IMR-90 (cell line): ENCODE measurements around the gene PSMD1. TPM values are rescaled to one million over a fixed set of nuclear protein-coding genes. Genes with fewer than 3 reads are reported as not detected.

Source experiments
- ATAC-seq: fragments of 200-7000 bp; cut with Tn5 transposase; 2 replicates; pipeline ENCODE4 v1.9.1; 2020; ENCODE audit warnings: low read depth, mild to moderate bottlenecking, moderate library complexity
- BruUV-seq: library from RNA; stranded (reverse); fragments of 400-500 nt; replicated peaks from 2 replicates; lab custom pipeline; 2021; lab: Mats Ljungman, UMichigan
- CTCF ChIA-PET: fragments of 300-600 bp; formaldehyde crosslinking; extraction: SDS; loops from one replicate; lab custom pipeline; 2021; ENCODE audit warnings: antibody characterized with exemption; lab: Yijun Ruan, JAX
- POLR2A ChIA-PET: fragments of 300-600 bp; sonication (Branson Sonifier 250); formaldehyde crosslinking; loops from one replicate; lab custom pipeline; 2022; ENCODE audit warnings: antibody characterized with exemption; ENCODE audit not compliant: unreplicated experiment; lab: Charles Lee
- DNase-seq: peaks from one replicate; pipeline ENCODE4 v3.0.0; 2013
- H2AFZ ChIP-seq: replicated peaks from 2 replicates; pipeline ENCODE3; 2013; ENCODE audit warnings: low read length, mild to moderate bottlenecking; ENCODE audit not compliant: poor library complexity
- H2AK5ac ChIP-seq: 2 replicates; pipeline ENCODE4 v1.6.1; 2013; ENCODE audit warnings: low read depth, low read length, inconsistent platforms
- H2AK9ac ChIP-seq: replicated peaks from 2 replicates; pipeline ENCODE3; 2013; ENCODE audit warnings: mild to moderate bottlenecking, low read depth, low read length, moderate library complexity; ENCODE audit not compliant: poor library complexity
- H2BK120ac ChIP-seq: 2 replicates; pipeline ENCODE4 v1.6.1; 2013; ENCODE audit warnings: low read depth, low read length, inconsistent platforms
- H2BK15ac ChIP-seq: 3 replicates; pipeline ENCODE4 v1.6.1; 2013; ENCODE audit warnings: low read depth, low read length, inconsistent platforms
- H2BK20ac ChIP-seq: 2 replicates; pipeline ENCODE4 v1.6.1; 2013; ENCODE audit warnings: low read depth, mild to moderate bottlenecking, inconsistent platforms, low read length, moderate library complexity
- H2BK5ac ChIP-seq: 2 replicates; pipeline ENCODE4 v1.6.1; 2013; ENCODE audit warnings: mild to moderate bottlenecking, low read depth, low read length, inconsistent platforms; ENCODE audit not compliant: poor library complexity, severe bottlenecking
- H3K14ac ChIP-seq: replicated peaks from 2 replicates; pipeline ENCODE4 v1.6.1; 2013; ENCODE audit warnings: low read depth, low read length, inconsistent platforms
- H3K18ac ChIP-seq: 2 replicates; pipeline ENCODE4 v1.6.1; 2013; ENCODE audit warnings: low read depth, low read length, control low read depth
- H3K23ac ChIP-seq: 2 replicates; pipeline ENCODE4 v1.6.1; 2013; ENCODE audit warnings: low read depth, low read length, inconsistent platforms
- H3K27ac ChIP-seq: 2 replicates; pipeline ENCODE4 v1.5.1; 2013; ENCODE audit warnings: mild to moderate bottlenecking, control low read depth, low read length; ENCODE audit not compliant: insufficient read depth
- H3K27me3 ChIP-seq: 2 replicates; pipeline ENCODE4 v1.6.1; 2013; ENCODE audit warnings: low read length; ENCODE audit not compliant: control insufficient read depth, insufficient read depth
- H3K36me3 ChIP-seq: 2 replicates; pipeline ENCODE4 v1.6.1; 2013; ENCODE audit warnings: low read length, mixed read lengths; ENCODE audit not compliant: control insufficient read depth, insufficient read depth
- H3K4ac ChIP-seq: 2 replicates; pipeline ENCODE4 v1.6.1; 2013; ENCODE audit warnings: low read depth, low read length, inconsistent platforms
- H3K4me1 ChIP-seq: 2 replicates; pipeline ENCODE4 v1.6.1; 2013; ENCODE audit warnings: low read length, mixed read lengths; ENCODE audit not compliant: control insufficient read depth, insufficient read depth
- H3K4me2 ChIP-seq: 2 replicates; pipeline ENCODE4 v1.6.1; 2013; ENCODE audit warnings: low read depth, mild to moderate bottlenecking, control low read depth, low read length, moderate library complexity
- H3K4me3 ChIP-seq: 2 replicates; pipeline ENCODE4 v1.5.1; 2013; ENCODE audit warnings: low read depth, mild to moderate bottlenecking, control low read depth, low read length, moderate library complexity; ENCODE audit not compliant: insufficient read depth
- H3K56ac ChIP-seq: 2 replicates; pipeline ENCODE4 v1.6.1; 2013; ENCODE audit warnings: low read length, inconsistent platforms; ENCODE audit not compliant: insufficient read depth; ENCODE audit errors: extremely low read depth
- H3K79me1 ChIP-seq, 2 experiments: 2 replicates each; pipeline ENCODE4 v1.6.1; 2013; ENCODE audit warnings: low read length in 2 of 2, inconsistent platforms in 1 of 2, low read depth in 1 of 2
- H3K9ac ChIP-seq: 2 replicates; pipeline ENCODE4 v1.6.1; 2013; ENCODE audit warnings: low read depth, low read length, control low read depth
- H3K9me1 ChIP-seq: 2 replicates; pipeline ENCODE4 v1.6.1; 2013; ENCODE audit warnings: low read length, inconsistent platforms; ENCODE audit not compliant: insufficient read depth
- H3K9me3 ChIP-seq: 2 replicates; pipeline ENCODE4 v1.6.1; 2013; ENCODE audit warnings: low read length; ENCODE audit not compliant: control insufficient read depth, insufficient read depth
- H4K20me1 ChIP-seq: 2 replicates; pipeline ENCODE4 v1.6.1; 2013; ENCODE audit warnings: low read length, inconsistent platforms; ENCODE audit not compliant: insufficient read depth
- H4K5ac ChIP-seq: 2 replicates; pipeline ENCODE4 v1.6.1; 2013; ENCODE audit warnings: mild to moderate bottlenecking, low read depth, low read length, control low read depth
- H4K8ac ChIP-seq, 2 experiments: 2 replicates each; pipeline ENCODE4 v1.6.1; 2013; ENCODE audit warnings: low read depth in 2 of 2, low read length in 2 of 2, control low read depth in 1 of 2, inconsistent platforms in 1 of 2
- H4K91ac ChIP-seq: 2 replicates; pipeline ENCODE4 v1.6.1; 2013; ENCODE audit warnings: low read depth, low read length, inconsistent platforms; ENCODE audit not compliant: insufficient read depth
- SMC3 ChIP-seq: fragments of 150-350 bp; IDR thresholded peaks from 2 replicates; pipeline ENCODE4 v1.6.1; 2016; ENCODE audit warnings: low read depth, mild to moderate bottlenecking, antibody characterized with exemption, low read length, moderate library complexity
- USF2 ChIP-seq: fragments of 150-350 bp; IDR thresholded peaks from 2 replicates; pipeline ENCODE4 v1.6.1; 2017; ENCODE audit warnings: mild to moderate bottlenecking, antibody characterized with exemption, low read length, low read depth
- WGBS, 2 experiments: methylation state at CpG; one replicate each; pipeline versions ENCODE4 v1.1.5 to v1.1.7; 2013; ENCODE audit warnings: missing lambda C conversion rate in 2 of 2; ENCODE audit not compliant: insufficient read length in 1 of 2; ENCODE audit errors: extremely low coverage in 2 of 2; 5-methylcytosine and 5-hydroxymethylcytosine counted together
- dilution Hi-C: fragments of 300-500 bp; cut with HindIII; formaldehyde crosslinking; loops from one replicate; pipeline ENCODE4 v1.14.3; 2018; ENCODE audit warnings: low sequenced_read_pairs; ENCODE audit not compliant: unreplicated experiment
- in situ Hi-C: fragments of 300-500 bp; cut with MboI; formaldehyde crosslinking; loops from 3 replicates; pipeline ENCODE4 v1.14.3; 2019; ENCODE audit warnings: low sequenced_read_pairs, inconsistent platforms, mixed read lengths
- intact Hi-C: fragments of 100-400 bp; cut with micrococcal nuclease; formaldehyde crosslinking; loops from 2 replicates; pipeline ENCODE4 v1.10.0; 2022
- polyA plus RNA-seq, 3 experiments: library from polyadenylated mRNA; depleted of rRNA; stranded (reverse); fragments of >200 nt; gene quantifications; 2 replicates each; pipeline ENCODE4 v1.2.3, GENCODE V29; 2012; ENCODE audit warnings: low replicate concordance in 1 of 3
- total RNA-seq: library from RNA; depleted of rRNA; stranded (reverse); fragments of >200 nt; gene quantifications from 2 replicates; pipeline ENCODE4 v1.2.3, GENCODE V29; 2012

Gene PSMD1
- total and polyA plus RNA-seq, 2 of the 4 experiments (the other 2 are of a cell fraction) = 89.8 to 181 TPM

- H3K27me3 ChIP-seq = no peaks in the 10 kb centered on the region
- in situ Hi-C loops (no loop called here), intact Hi-C loops (loop anchor here (2.0 kb wide), 1 partner anchor 25 kb away; no protein-coding TSS in a partner anchor), dilution Hi-C loops (no loop called here)
- H2AK9ac ChIP-seq = peak overlapping the region; percentile 80
- peak overlapping the region; percentile 97 to 98 for H4K8ac ChIP-seq
- peak overlapping the region; percentile 91 for H3K4me2 ChIP-seq
- H4K91ac ChIP-seq = peak overlapping the region; percentile 95
- peaks cover 4% of the 10 kb centered on the region; the same call in 1 of the 2 replicates for H4K20me1 ChIP-seq
- no peaks in the 10 kb centered on the region for H3K9me3 ChIP-seq
- peak overlapping the region; percentile 81 for H2AK5ac ChIP-seq
- WGBS, 2 experiments = 4% methylated on average over 3 of the region's 11 CpGs; no CpG with 5 or more reads in 1 of the 2 experiments
- H3K9ac ChIP-seq = peak overlapping the region; percentile 96
- ChIA-PET CTCF (no interaction called here), POLR2A (no interaction called here)
- H3K4me3 ChIP-seq = peak overlapping the region; percentile 95
- H3K14ac ChIP-seq = peak overlapping the region; percentile 98
- peak overlapping the region; percentile 97 for H3K4ac ChIP-seq
- ATAC-seq = no peak
- no TSS peak for BruUV-seq
- H2AFZ ChIP-seq = peak overlapping the region; percentile 97
- no peak for DNase-seq
- peak overlapping the region; percentile 92 for H3K27ac ChIP-seq
- H2BK5ac ChIP-seq = peak overlapping the region; percentile 88
- peak overlapping the region; percentile 58 for H2BK20ac ChIP-seq
- peaks cover 25 to 49% of the 10 kb centered on the region in 2 experiments for H3K79me1 ChIP-seq
- peak overlapping the region; percentile 84 for H3K18ac ChIP-seq
- TF ChIP-seq SMC3 = no peak
- no peak for TF ChIP-seq USF2
- H3K36me3 ChIP-seq = peaks cover 2% of the 10 kb centered on the region; the same call in 1 of the 2 replicates
- H3K4me1 ChIP-seq = peaks cover 11% of the 10 kb centered on the region; the same call in 1 of the 2 replicates
- peak overlapping the region; percentile 97 for H3K56ac ChIP-seq
- H2BK15ac ChIP-seq = peak overlapping the region; percentile 57; the same call in 2 of the 3 replicates
- peak overlapping the region; percentile 84 for H2BK120ac ChIP-seq
- H3K9me1 ChIP-seq = peaks cover 18% of the 10 kb centered on the region
- peak overlapping the region; percentile 94 for H3K23ac ChIP-seq
- H4K5ac ChIP-seq = peak overlapping the region; percentile 100
Measured at GRCh38 chr2:231197706-231198290, 141.1 kb downstream of the PSMD1 start.
